ENCODE results near the gene MAGEA2. TPM values are rescaled to one million over a fixed set of nuclear protein-coding genes. Genes with fewer than 3 reads are reported as not detected.

Gene MAGEA2
- total RNA-seq: 0.16 TPM in 1 of 2 replicates, not detected in the other

GRCh38 chrX:152753686-152754650 is at the start of gene MAGEA2:
Gene MAGEA2 (minus strand): TSS chrX:152753842. CDS start chrX:152751363, 2,479 bp downstream.

GRCh38 chrX:152769549-152770289 is 16.1 kb upstream of the MAGEA2 start, which contains the start of gene MAGEA6:
Gene MAGEA6 (minus strand): TSS chrX:152769689. CDS start chrX:152767650, 2,039 bp downstream.

GRCh38 chrX:152758918-152759317 is 5.3 kb upstream of the MAGEA2 start, which contains the start of gene CSAG3:
Gene CSAG3 (plus strand): TSS chrX:152759218.

GRCh38 chrX:152733261-152733975 is 20.2 kb downstream of the MAGEA2 start, which contains the start of the genes CSAG1 and MAGEA12:
Gene CSAG1 (minus strand): TSS chrX:152733721. CDS start chrX:152732460, 1,261 bp downstream.
Gene MAGEA12 (plus strand): TSS chrX:152733757. CDS start chrX:152736162, 2,405 bp downstream.

GRCh38 chrX:152713815-152714787 is 39.5 kb downstream of the MAGEA2 start, which contains the start of gene MAGEA2B:
Gene MAGEA2B (plus strand): TSS chrX:152714628. CDS start chrX:152717107, 2,479 bp downstream.

GRCh38 chrX:152709173-152709572 is 44.5 kb downstream of the MAGEA2 start, which contains the start of gene CSAG2:
Gene CSAG2 (minus strand): TSS chrX:152709273. CDS start chrX:152709112, 161 bp downstream.

Other genes starting within 250 kb of the MAGEA2 start
- under 0.01 TPM in 2 replicates for gene GABRQ, start 115.9 kb downstream of the MAGEA2 start, total RNA-seq
- not detected in 2 replicates for gene MAGEA3, start 55.0 kb downstream of the MAGEA2 start, total RNA-seq
- not detected in 2 replicates for gene CSAG2, start 44.6 kb downstream of the MAGEA2 start, total RNA-seq
- not detected in 2 replicates for gene MAGEA2B, start 39.2 kb downstream of the MAGEA2 start, total RNA-seq
- gene CSAG1, start 20.1 kb downstream of the MAGEA2 start, total RNA-seq: not detected in 2 replicates
- gene MAGEA12, start 20.1 kb downstream of the MAGEA2 start, total RNA-seq: not detected in 2 replicates
- not detected in 2 replicates for gene CSAG3, start 5.4 kb upstream of the MAGEA2 start, total RNA-seq
- not detected in 2 replicates for gene MAGEA6, start 15.8 kb upstream of the MAGEA2 start, total RNA-seq
- gene CETN2, start 76.9 kb upstream of the MAGEA2 start, total RNA-seq: 36.6 and 55.8 TPM in 2 replicates
- 13.7 and 18.4 TPM in 2 replicates for gene NSDHL, start 77.2 kb upstream of the MAGEA2 start, total RNA-seq
- 0.94 and 1.7 TPM in 2 replicates for gene ZNF185, start 144.2 kb upstream of the MAGEA2 start, total RNA-seq
- not detected in 2 replicates for gene PNMA5, start 240.3 kb upstream of the MAGEA2 start, total RNA-seq

All from bronchial smooth muscle cell (primary cell).